Measurements from ENCODE around the gene CTXND1.

- TF ChIP-seq CTCF (IDR thresholded peaks at IDR 0.05) (no peak), POLR2AphosphoS5 (IDR thresholded peaks at IDR 0.05) (no peak)
These were observed 88.8 kb downstream of the CTXND1 start for GRCh38 chr15:80163217-80163616.
